Endodermal cell (in vitro differentiated cells): Measurements from ENCODE around the gene GRP. TPM values are rescaled to one million over a fixed set of nuclear protein-coding genes. Genes with fewer than 3 reads are reported as not detected.
A peak's percentile ranks its signal among the peaks of the same experiment; 100 is the strongest.

ENCODE experiments used
- DNase-seq: peaks from one replicate; pipeline ENCODE4 v3.0.0-alpha.2; 2017
- H3K27ac ChIP-seq: 2 replicates; pipeline ENCODE4 v1.5.1; 2013; ENCODE audit warnings: mild to moderate bottlenecking, low read depth, low read length, moderate library complexity
- H3K27me3 ChIP-seq: 2 replicates; pipeline ENCODE4 v1.6.1; 2013; ENCODE audit warnings: mild to moderate bottlenecking, low read length, moderate library complexity; ENCODE audit not compliant: insufficient read depth, control insufficient read depth, poor library complexity, severe bottlenecking
- H3K36me3 ChIP-seq: 2 replicates; pipeline ENCODE4 v1.7.0; 2013; ENCODE audit warnings: mild to moderate bottlenecking, low read length, moderate library complexity; ENCODE audit not compliant: control insufficient read depth, insufficient read depth
- H3K4me1 ChIP-seq: one replicate; pipeline ENCODE4 v1.7.0; 2013; ENCODE audit warnings: low read length; ENCODE audit not compliant: control insufficient read depth, insufficient read depth
- H3K4me3 ChIP-seq: 2 replicates; pipeline ENCODE4 v1.5.1; 2013; ENCODE audit warnings: mild to moderate bottlenecking, low read length, moderate library complexity
- H3K9ac ChIP-seq: 2 replicates; pipeline ENCODE4 v1.6.1; 2013; ENCODE audit warnings: mild to moderate bottlenecking, low read length, moderate library complexity; ENCODE audit not compliant: poor library complexity, severe bottlenecking; ENCODE audit errors: extremely low read depth
- H3K9me3 ChIP-seq: 2 replicates; pipeline ENCODE4 v1.6.1; 2013; ENCODE audit warnings: mild to moderate bottlenecking, low read length, moderate library complexity; ENCODE audit not compliant: control insufficient read depth
- H3K27ac Mint-ChIP-seq: 2 replicates; pipeline ENCODE4 v1.8.0; 2020; ENCODE audit warnings: mixed read lengths
- H3K27me3 Mint-ChIP-seq: 2 replicates; pipeline ENCODE4 v1.8.0; 2021; ENCODE audit warnings: mild to moderate bottlenecking, mixed read lengths; ENCODE audit not compliant: insufficient read depth
- H3K36me3 Mint-ChIP-seq: 2 replicates; pipeline ENCODE4 v1.8.0; 2020; ENCODE audit warnings: low read depth, mixed read lengths
- H3K4me1 Mint-ChIP-seq: 2 replicates; pipeline ENCODE4 v1.8.0; 2020; ENCODE audit warnings: mixed read lengths
- H3K4me3 Mint-ChIP-seq: 2 replicates; pipeline ENCODE4 v1.8.0; 2020; ENCODE audit warnings: mild to moderate bottlenecking, moderate library complexity, mixed read lengths
- H3K9me3 Mint-ChIP-seq: 2 replicates; pipeline ENCODE4 v1.8.0; 2020; ENCODE audit warnings: mild to moderate bottlenecking, mixed read lengths
- CTCF ChIP-seq: fragments of 200-600 bp; sonication (generic); conservative IDR thresholded peaks from 2 replicates; pipeline ENCODE4 v1.5.0; 2021; ENCODE audit warnings: antibody characterized with exemption, mild to moderate bottlenecking
- WGBS, 2 experiments: methylation state at CpG; one replicate each; pipeline versions ENCODE4 v1.1.5 to v1.1.7; 2013; ENCODE audit warnings: missing lambda C conversion rate in 2 of 2, mixed read lengths in 1 of 2; ENCODE audit not compliant: insufficient coverage in 1 of 2, insufficient read length in 1 of 2; 5-methylcytosine and 5-hydroxymethylcytosine counted together
- total RNA-seq, 2 donors: library from RNA; stranded (reverse); fragmentation: NEBNext Ultra II Directional in 1 of 2; extraction: Animal tissue kit (Norgen Biotek cat#: 25700) in 1 of 2; gene quantifications; 2 replicates in 1 of 2; 3 replicates in 1 of 2; pipeline ENCODE4 v1.2.1, GENCODE V29; 2021

Gene GRP
- total RNA-seq, 2 donors from 2014 or later, result 4.4 to 6.5 TPM

GRCh38 chr18:59270689-59271257, 50.8 kb downstream of the GRP start:
- Histone ChIP-seq H3K27me3 (peaks cover 98% of the 10 kb centered on the region), H3K9ac (no peak overlapping the region), H3K4me3 (no peak overlapping the region), H3K36me3 (no peaks in the 10 kb centered on the region), H3K4me1 (peaks cover 3% of the 10 kb centered on the region), H3K9me3 (peaks cover 14% of the 10 kb centered on the region), H3K27ac (no peak overlapping the region)
- H3K27me3 Mint-ChIP-seq, result peaks cover 95% of the 10 kb centered on the region
- no peak overlapping the region for H3K27ac Mint-ChIP-seq
- H3K36me3 Mint-ChIP-seq, result no peaks in the 10 kb centered on the region
- no peak overlapping the region for H3K4me3 Mint-ChIP-seq
- 0 to 20% methylated on average over 3 to 4 of the region's 4 CpGs for WGBS, 2 experiments
- no peak for DNase-seq
- peaks cover 17% of the 10 kb centered on the region for H3K4me1 Mint-ChIP-seq
- TF ChIP-seq CTCF, result no peak
- H3K9me3 Mint-ChIP-seq, result no peaks in the 10 kb centered on the region

GRCh38 chr18:59271606-59272220, 51.8 kb downstream of the GRP start:
- WGBS, 2 experiments, result 10 to 23% methylated on average over 10 to 14 of the region's 14 CpGs
- no peaks in the 10 kb centered on the region for H3K9me3 Mint-ChIP-seq
- TF ChIP-seq CTCF, result no peak
- H3K36me3 ChIP-seq, result no peaks in the 10 kb centered on the region
- H3K27me3 ChIP-seq, result peaks cover 98% of the 10 kb centered on the region
- DNase-seq, result no peak
- H3K4me3 Mint-ChIP-seq, result no peak overlapping the region
- no peak overlapping the region for H3K4me3 ChIP-seq
- H3K27ac Mint-ChIP-seq, result no peak overlapping the region
- peaks cover 4% of the 10 kb centered on the region for H3K4me1 ChIP-seq
- peaks cover 5% of the 10 kb centered on the region for H3K9me3 ChIP-seq
- peaks cover 95% of the 10 kb centered on the region for H3K27me3 Mint-ChIP-seq
- peaks cover 22% of the 10 kb centered on the region for H3K4me1 Mint-ChIP-seq
- H3K27ac ChIP-seq, result no peak overlapping the region
- no peaks in the 10 kb centered on the region for H3K36me3 Mint-ChIP-seq
- H3K9ac ChIP-seq, result no peak overlapping the region

- DNase-seq, result peak; percentile 73
- Histone ChIP-seq H3K27me3 (peaks cover 98% of the 10 kb centered on the region), H3K4me1 (peaks cover 4% of the 10 kb centered on the region), H3K4me3 (no peak overlapping the region), H3K36me3 (no peaks in the 10 kb centered on the region), H3K9ac (no peak overlapping the region), H3K27ac (no peak overlapping the region), H3K9me3 (no peaks in the 10 kb centered on the region)
- Mint-ChIP-seq H3K4me1 (peaks cover 22% of the 10 kb centered on the region), H3K27ac (no peak overlapping the region), H3K36me3 (no peaks in the 10 kb centered on the region), H3K9me3 (no peaks in the 10 kb centered on the region), H3K4me3 (no peak overlapping the region), H3K27me3 (peaks cover 95% of the 10 kb centered on the region)
- no peak for TF ChIP-seq CTCF
- WGBS, 2 experiments, result 3 to 7% methylated on average over 24 to 52 of the region's 52 CpGs
Measured at GRCh38 chr18:59272221-59272888, 52.4 kb downstream of the GRP start.
